K562 (cell line): ENCODE measurements around the gene NKAIN1. TPM values are rescaled to one million over a fixed set of nuclear protein-coding genes. Genes with fewer than 3 reads are reported as not detected.

ENCODE experiments used
- HOMEZ ChIP-seq: fragments of 250-450 bp; sonication (Bioruptor Pico); IDR thresholded peaks from 2 replicates; pipeline ENCODE4 v1.4.0; 2020; ENCODE audit warnings: mild to moderate bottlenecking, moderate library complexity
- MXI1 ChIP-seq: IDR thresholded peaks from 2 replicates; pipeline ENCODE4 v1.6.1; 2011; ENCODE audit warnings: low read depth, mild to moderate bottlenecking, improper control_type of control experiment, low read length
- NBN ChIP-seq: fragments of 450-650 bp; IDR thresholded peaks from 2 replicates; pipeline ENCODE4 v1.6.1; 2016; ENCODE audit warnings: low read depth, mild to moderate bottlenecking
- NCOR1 ChIP-seq: fragments of 450-650 bp; IDR thresholded peaks from 2 replicates; pipeline ENCODE4 v1.6.1; 2016; ENCODE audit warnings: mild to moderate bottlenecking, moderate library complexity
- NFRKB ChIP-seq: fragments of 450-650 bp; IDR thresholded peaks from 2 replicates; pipeline ENCODE4 v1.6.1; 2016; ENCODE audit warnings: low read depth
- PTRF ChIP-seq: fragments of 450-650 bp; IDR thresholded peaks from 2 replicates; pipeline ENCODE4 v1.6.1; 2016; ENCODE audit warnings: mild to moderate bottlenecking, missing genetic modification characterization, missing compliant biosample characterization
- REST ChIP-seq, 2 experiments: fragments of 450-650 bp; formaldehyde crosslinking in 1 of 2; IDR thresholded peaks; 2 replicates each; pipeline versions ENCODE4 v1.4.0 to v1.6.1; 2014 to 2020; ENCODE audit warnings: mild to moderate bottlenecking in 2 of 2, borderline replicate concordance in 1 of 2, low read depth in 1 of 2
- TAL1 ChIP-seq: fragments of 450-650 bp; IDR thresholded peaks from 2 replicates; pipeline ENCODE4 v1.6.1; 2016; ENCODE audit warnings: mild to moderate bottlenecking
- ZNF445 ChIP-seq: fragments of 250-450 bp; sonication (Bioruptor Pico); IDR thresholded peaks from 2 replicates; pipeline ENCODE4 v1.4.0; 2020; ENCODE audit warnings: low read depth, mild to moderate bottlenecking, moderate library complexity
- polyA plus RNA-seq, 8 experiments: library from polyadenylated mRNA; depleted of rRNA in 4 of 8; stranded (reverse) in 5 of 8; unstranded in 3 of 8; fragments of >200 nt; fragmentation: Nextera tagmentation in 2 of 8; fragmentation: Illumina TruSeq in 1 of 8; extraction: Ambion mirVana in 2 of 8; extraction: Trizol in 1 of 8; gene quantifications; 2 replicates each; pipeline versions ENCODE4 v1.2.1 to v1.2.3, GENCODE V29; 2011 to 2014; ENCODE audit warnings: inconsistent platforms in 1 of 8, missing spikeins in 1 of 8
- total RNA-seq, 7 experiments: library from RNA; depleted of rRNA in 6 of 7; stranded (reverse); fragments of >200 nt in 6 of 7; fragmentation: Illumina TruSeq in 2 of 7; extraction: Trizol in 2 of 7; gene quantifications; 2 replicates each; pipeline versions ENCODE4 v1.2.1 to v1.2.3, GENCODE V29; 2011 to 2021; ENCODE audit warnings: low replicate concordance in 1 of 7
- TF ChIP-seq, protein P1 (sequence below), 2 experiments: fragments of 450-650 bp; conservative IDR thresholded peaks; 2 replicates each; pipeline ENCODE4 v1.6.1; 2017; ENCODE audit warnings: mild to moderate bottlenecking in 2 of 2, moderate library complexity in 2 of 2
- TF ChIP-seq, protein P2 (sequence below): fragments of 250-450 bp; sonication (Bioruptor Pico); IDR thresholded peaks from 2 replicates; pipeline ENCODE4 v1.4.0; 2020; ENCODE audit warnings: mild to moderate bottlenecking
- TF ChIP-seq, protein P3 (sequence below): sonication (generic); formaldehyde crosslinking; IDR thresholded peaks from 2 replicates; pipeline ENCODE4 v1.8.1; 2022; ENCODE audit warnings: missing genetic modification reagents

The NKAIN1 gene
- total and polyA plus RNA-seq, 9 of the 15 experiments (the other 6 are each of a cell fraction or from before 2014, with no cell fraction given): 0.03 to 0.22 (median 0.04) TPM; not detected in 3

DNA sequence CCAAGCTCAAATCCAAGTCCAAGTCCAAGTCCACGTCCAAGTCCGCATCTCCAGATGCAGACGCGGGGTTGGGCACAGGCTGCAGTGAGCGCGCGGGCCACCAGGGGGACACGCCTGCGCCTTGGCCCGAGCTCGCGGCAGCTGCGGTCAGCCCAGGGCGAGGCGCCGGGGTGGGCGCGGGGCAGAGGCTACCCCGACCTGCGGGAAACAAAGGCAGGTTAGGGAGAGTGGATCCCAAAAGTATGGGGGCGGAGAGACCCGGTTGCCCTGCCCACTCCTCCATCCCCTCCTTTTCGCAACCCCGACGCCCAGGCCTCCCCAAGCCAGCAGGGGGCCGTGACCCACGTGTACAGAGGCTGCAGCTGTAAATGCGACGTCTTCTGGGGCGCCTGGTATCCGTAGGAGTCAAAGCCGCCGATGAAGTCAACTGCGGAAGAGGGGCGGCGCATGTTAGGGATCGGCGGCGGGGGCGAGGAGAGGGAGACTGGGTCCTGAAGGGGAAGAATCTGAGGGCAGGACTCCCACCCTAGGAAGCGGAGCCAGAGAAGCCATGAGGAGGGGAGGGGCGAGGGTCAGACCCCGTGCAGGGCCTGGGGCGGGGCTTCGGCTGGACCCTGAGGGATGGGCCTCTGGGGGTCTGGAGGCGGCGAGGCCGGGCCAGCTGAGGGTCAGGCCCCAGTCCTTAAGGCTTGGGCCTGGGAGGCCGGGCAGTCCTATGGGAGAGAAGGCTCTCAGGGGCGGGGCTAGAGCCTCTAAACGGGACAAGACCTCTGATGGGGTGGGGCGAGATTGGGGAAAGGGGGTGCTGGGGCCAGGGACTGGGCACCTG is 58.0 kb downstream of the NKAIN1 start (continued):
- TF ChIP-seq ZNF445 (CRISPR knock-in tag) (no peak), REST (IDR thresholded peaks at IDR 0.05; ENCODE audit: borderline replicate concordance) (peak; percentile 88), REST (CRISPR knock-in tag; IDR thresholded peaks at IDR 0.05; ENCODE audit: low read depth) (peak; percentile 93), NBN (0 out of 2 replicates have a peak, but pooled peaks have one; percentile 48), MXI1 (0 out of 2 replicates have a peak, but pooled peaks have one; percentile 67), TAL1 (no peak), NCOR1 (no peak), PTRF (tag) (no peak), NFRKB (no peak), HOMEZ (CRISPR knock-in tag) (no peak)
- TF ChIP-seq, protein P1, sequence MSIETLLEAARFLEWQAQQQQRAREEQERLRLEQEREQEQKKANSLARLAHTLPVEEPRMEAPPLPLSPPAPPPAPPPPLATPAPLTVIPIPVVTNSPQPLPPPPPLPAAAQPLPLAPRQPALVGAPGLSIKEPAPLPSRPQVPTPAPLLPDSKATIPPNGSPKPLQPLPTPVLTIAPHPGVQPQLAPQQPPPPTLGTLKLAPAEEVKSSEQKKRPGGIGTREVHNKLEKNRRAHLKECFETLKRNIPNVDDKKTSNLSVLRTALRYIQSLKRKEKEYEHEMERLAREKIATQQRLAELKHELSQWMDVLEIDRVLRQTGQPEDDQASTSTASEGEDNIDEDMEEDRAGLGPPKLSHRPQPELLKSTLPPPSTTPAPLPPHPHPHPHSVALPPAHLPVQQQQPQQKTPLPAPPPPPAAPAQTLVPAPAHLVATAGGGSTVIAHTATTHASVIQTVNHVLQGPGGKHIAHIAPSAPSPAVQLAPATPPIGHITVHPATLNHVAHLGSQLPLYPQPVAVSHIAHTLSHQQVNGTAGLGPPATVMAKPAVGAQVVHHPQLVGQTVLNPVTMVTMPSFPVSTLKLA (conservative IDR thresholded peaks at IDR 0.05): peak; percentile 99
- TF ChIP-seq, protein P2, sequence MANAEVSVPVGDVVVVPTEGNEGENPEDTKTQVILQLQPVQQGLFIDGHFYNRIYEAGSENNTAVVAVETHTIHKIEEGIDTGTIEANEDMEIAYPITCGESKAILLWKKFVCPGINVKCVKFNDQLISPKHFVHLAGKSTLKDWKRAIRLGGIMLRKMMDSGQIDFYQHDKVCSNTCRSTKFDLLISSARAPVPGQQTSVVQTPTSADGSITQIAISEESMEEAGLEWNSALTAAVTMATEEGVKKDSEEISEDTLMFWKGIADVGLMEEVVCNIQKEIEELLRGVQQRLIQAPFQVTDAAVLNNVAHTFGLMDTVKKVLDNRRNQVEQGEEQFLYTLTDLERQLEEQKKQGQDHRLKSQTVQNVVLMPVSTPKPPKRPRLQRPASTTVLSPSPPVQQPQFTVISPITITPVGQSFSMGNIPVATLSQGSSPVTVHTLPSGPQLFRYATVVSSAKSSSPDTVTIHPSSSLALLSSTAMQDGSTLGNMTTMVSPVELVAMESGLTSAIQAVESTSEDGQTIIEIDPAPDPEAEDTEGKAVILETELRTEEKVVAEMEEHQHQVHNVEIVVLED (CRISPR knock-in tag): no peak
- TF ChIP-seq, protein P3, sequence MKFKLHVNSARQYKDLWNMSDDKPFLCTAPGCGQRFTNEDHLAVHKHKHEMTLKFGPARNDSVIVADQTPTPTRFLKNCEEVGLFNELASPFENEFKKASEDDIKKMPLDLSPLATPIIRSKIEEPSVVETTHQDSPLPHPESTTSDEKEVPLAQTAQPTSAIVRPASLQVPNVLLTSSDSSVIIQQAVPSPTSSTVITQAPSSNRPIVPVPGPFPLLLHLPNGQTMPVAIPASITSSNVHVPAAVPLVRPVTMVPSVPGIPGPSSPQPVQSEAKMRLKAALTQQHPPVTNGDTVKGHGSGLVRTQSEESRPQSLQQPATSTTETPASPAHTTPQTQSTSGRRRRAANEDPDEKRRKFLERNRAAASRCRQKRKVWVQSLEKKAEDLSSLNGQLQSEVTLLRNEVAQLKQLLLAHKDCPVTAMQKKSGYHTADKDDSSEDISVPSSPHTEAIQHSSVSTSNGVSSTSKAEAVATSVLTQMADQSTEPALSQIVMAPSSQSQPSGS (CRISPR knock-in tag): no peak
